WTC11 (cell line): ENCODE results near the gene TCF7L1. TPM values are rescaled to one million over a fixed set of nuclear protein-coding genes. Genes with fewer than 3 reads are reported as not detected.

Experiments used
- ATAC-seq: fragments of 200-7000 bp; cut with Tn5 transposase; 2 replicates; pipeline ENCODE4 v1.10.0; 2021; ENCODE audit warnings: mild to moderate bottlenecking, moderate library complexity
- CTCF ChIA-PET: fragments of 300-600 bp; sonication (Branson Sonifier 250); formaldehyde crosslinking; loops from one replicate; lab custom pipeline; 2021; ENCODE audit warnings: antibody characterized with exemption; lab: Charles Lee
- POLR2A ChIA-PET: fragments of 350-600 bp; sonication (Branson Sonifier 250); formaldehyde crosslinking; loops from one replicate; lab custom pipeline; 2021; ENCODE audit warnings: antibody characterized with exemption; lab: Charles Lee
- DNase-seq: peaks from one replicate; pipeline ENCODE4 v3.0.0; 2021; ENCODE audit warnings: low spot score
- H3K27ac Mint-ChIP-seq: 2 replicates; pipeline ENCODE4 v1.8.0; 2021; ENCODE audit warnings: mixed read lengths
- H3K27me3 Mint-ChIP-seq: 2 replicates; pipeline ENCODE4 v1.8.0; 2021; ENCODE audit warnings: low read depth, mild to moderate bottlenecking, moderate library complexity, mixed read lengths
- H3K36me3 Mint-ChIP-seq: 2 replicates; pipeline ENCODE4 v1.8.0; 2021; ENCODE audit warnings: mixed read lengths
- H3K4me1 Mint-ChIP-seq: 2 replicates; pipeline ENCODE4 v1.8.0; 2022; ENCODE audit warnings: mixed read lengths
- H3K4me3 Mint-ChIP-seq: 2 replicates; pipeline ENCODE4 v1.8.0; 2021; ENCODE audit warnings: mild to moderate bottlenecking, moderate library complexity, mixed read lengths
- H3K9me3 Mint-ChIP-seq: 2 replicates; pipeline ENCODE4 v1.8.0; 2021; ENCODE audit warnings: mixed read lengths
- ATF3 ChIP-seq: sonication (generic); formaldehyde crosslinking; conservative IDR thresholded peaks from 2 replicates; pipeline ENCODE4 v1.8.1; 2022; ENCODE audit warnings: mild to moderate bottlenecking, missing genetic modification reagents
- ATF6 ChIP-seq: sonication (generic); formaldehyde crosslinking; IDR thresholded peaks from 2 replicates; pipeline ENCODE4 v1.8.1; 2023; ENCODE audit warnings: mild to moderate bottlenecking, missing genetic modification reagents
- CBFB ChIP-seq: sonication (generic); formaldehyde crosslinking; IDR thresholded peaks from 2 replicates; pipeline ENCODE4 v1.8.1; 2022; ENCODE audit warnings: mild to moderate bottlenecking, low read depth, missing genetic modification reagents
- CREB1 ChIP-seq: sonication (generic); formaldehyde crosslinking; IDR thresholded peaks from 2 replicates; pipeline ENCODE4 v1.8.0; 2023; ENCODE audit warnings: mild to moderate bottlenecking, missing genetic modification reagents
- JAZF1 ChIP-seq: fragments of 250-450 bp; sonication (Bioruptor Pico); IDR thresholded peaks from 2 replicates; pipeline ENCODE4 v1.9.0; 2021; ENCODE audit warnings: moderate library complexity, mild to moderate bottlenecking, inconsistent platforms
- JUN ChIP-seq: sonication (generic); formaldehyde crosslinking; IDR thresholded peaks from 2 replicates; pipeline ENCODE4 v1.8.0; 2023; ENCODE audit warnings: mild to moderate bottlenecking, missing genetic modification reagents
- NFE2L1 ChIP-seq: sonication (generic); formaldehyde crosslinking; IDR thresholded peaks from 2 replicates; pipeline ENCODE4 v1.8.1; 2023; ENCODE audit warnings: missing genetic modification reagents
- OVOL2 ChIP-seq: fragments of 250-450 bp; sonication (Bioruptor Pico); IDR thresholded peaks from 2 replicates; pipeline ENCODE4 v1.9.0; 2021; ENCODE audit warnings: mild to moderate bottlenecking, borderline replicate concordance
- RELA ChIP-seq: sonication (generic); formaldehyde crosslinking; IDR thresholded peaks from 2 replicates; pipeline ENCODE4 v1.8.1; 2022; ENCODE audit warnings: missing genetic modification reagents, mild to moderate bottlenecking, borderline replicate concordance
- SMAD3 ChIP-seq: sonication (generic); formaldehyde crosslinking; IDR thresholded peaks from 2 replicates; pipeline ENCODE4 v1.8.0; 2022; ENCODE audit warnings: missing genetic modification reagents, mild to moderate bottlenecking, borderline replicate concordance
- ZBTB21 ChIP-seq: sonication (generic); formaldehyde crosslinking; IDR thresholded peaks from 2 replicates; pipeline ENCODE4 v1.8.1; 2023; ENCODE audit warnings: mild to moderate bottlenecking, missing genetic modification reagents, borderline replicate concordance
- ZNF317 ChIP-seq: sonication (generic); formaldehyde crosslinking; IDR thresholded peaks from 2 replicates; pipeline ENCODE4 v1.8.1; 2023; ENCODE audit warnings: low read depth, mild to moderate bottlenecking, moderate library complexity, missing genetic modification reagents, borderline replicate concordance
- ZNF532 ChIP-seq: fragments of 250-450 bp; sonication (Bioruptor Pico); IDR thresholded peaks from 2 replicates; pipeline ENCODE4 v1.9.0; 2021; ENCODE audit warnings: mild to moderate bottlenecking, borderline replicate concordance
- total RNA-seq: library from RNA; stranded (reverse); gene quantifications from 3 replicates; pipeline ENCODE4 v1.2.3, GENCODE V29; 2021
- TF ChIP-seq, protein P1 (sequence below): fragments of 200-600 bp; IDR thresholded peaks from 2 replicates; pipeline ENCODE4 v1.8.0; 2022; ENCODE audit warnings: antibody characterized with exemption
- TF ChIP-seq, protein P2 (sequence below): sonication (generic); formaldehyde crosslinking; IDR thresholded peaks from 2 replicates; pipeline ENCODE4 v1.8.0; 2022; ENCODE audit warnings: mild to moderate bottlenecking, missing genetic modification reagents
- TF ChIP-seq, protein P3 (sequence below): sonication (generic); formaldehyde crosslinking; IDR thresholded peaks from 2 replicates; pipeline ENCODE4 v1.8.1; 2023; ENCODE audit warnings: mild to moderate bottlenecking, moderate library complexity, missing genetic modification reagents

TCF7L1 gene
- total RNA-seq, 1 experiment from 2014 or later: 104 TPM

GRCh38 chr2:85307527-85307897 is 174.3 kb downstream of the TCF7L1 start (continued):
- no peak for TF ChIP-seq OVOL2 (CRISPR knock-in tag)
- TF ChIP-seq, protein P1, sequence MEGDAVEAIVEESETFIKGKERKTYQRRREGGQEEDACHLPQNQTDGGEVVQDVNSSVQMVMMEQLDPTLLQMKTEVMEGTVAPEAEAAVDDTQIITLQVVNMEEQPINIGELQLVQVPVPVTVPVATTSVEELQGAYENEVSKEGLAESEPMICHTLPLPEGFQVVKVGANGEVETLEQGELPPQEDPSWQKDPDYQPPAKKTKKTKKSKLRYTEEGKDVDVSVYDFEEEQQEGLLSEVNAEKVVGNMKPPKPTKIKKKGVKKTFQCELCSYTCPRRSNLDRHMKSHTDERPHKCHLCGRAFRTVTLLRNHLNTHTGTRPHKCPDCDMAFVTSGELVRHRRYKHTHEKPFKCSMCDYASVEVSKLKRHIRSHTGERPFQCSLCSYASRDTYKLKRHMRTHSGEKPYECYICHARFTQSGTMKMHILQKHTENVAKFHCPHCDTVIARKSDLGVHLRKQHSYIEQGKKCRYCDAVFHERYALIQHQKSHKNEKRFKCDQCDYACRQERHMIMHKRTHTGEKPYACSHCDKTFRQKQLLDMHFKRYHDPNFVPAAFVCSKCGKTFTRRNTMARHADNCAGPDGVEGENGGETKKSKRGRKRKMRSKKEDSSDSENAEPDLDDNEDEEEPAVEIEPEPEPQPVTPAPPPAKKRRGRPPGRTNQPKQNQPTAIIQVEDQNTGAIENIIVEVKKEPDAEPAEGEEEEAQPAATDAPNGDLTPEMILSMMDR: no peak

DNA sequence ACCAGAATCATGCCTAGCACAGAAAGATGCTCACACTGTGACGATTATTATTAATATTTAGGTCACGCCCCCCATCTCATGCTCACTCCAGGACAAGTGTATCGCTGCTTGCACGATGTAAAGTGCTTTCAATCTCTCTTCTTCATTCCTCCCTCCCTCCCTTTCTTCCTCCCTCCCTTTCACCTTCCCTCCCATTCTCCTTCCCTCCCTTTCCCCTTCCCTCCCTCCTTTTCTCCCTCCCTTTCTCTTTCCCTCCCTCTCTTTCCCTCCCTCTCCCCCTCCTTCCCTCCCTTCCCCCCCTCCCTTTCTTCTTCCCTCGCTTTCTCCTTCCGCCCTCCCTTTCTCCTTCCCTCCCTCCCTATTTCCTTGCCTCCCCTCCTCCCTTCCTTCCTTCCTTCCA is 175.0 kb downstream of the TCF7L1 start:
- POLR2A ChIA-PET: no interaction called here

More for the DNA sequence above, 175.0 kb downstream of the TCF7L1 start:
- Mint-ChIP-seq H3K36me3 (peaks cover 53% of the 10 kb centered on the region), H3K27me3 (no peaks in the 10 kb centered on the region), H3K4me1 (peaks cover 19% of the 10 kb centered on the region), H3K27ac (peak overlapping the region; percentile 31; the same call in 1 of the 2 replicates), H3K4me3 (no peak overlapping the region), H3K9me3 (no peaks in the 10 kb centered on the region)
- DNase-seq (no peak), ATAC-seq (no peak)
- CTCF ChIA-PET: interaction anchor here (1.5 to 3.2 kb wide), 3 partner anchors 8 to 242 kb away, joined by 3 to 15 read pairs (median 12); no protein-coding TSS in a partner anchor
- no peak for TF ChIP-seq ATF3 (CRISPR knock-in tag)
- TF ChIP-seq, protein P2, sequence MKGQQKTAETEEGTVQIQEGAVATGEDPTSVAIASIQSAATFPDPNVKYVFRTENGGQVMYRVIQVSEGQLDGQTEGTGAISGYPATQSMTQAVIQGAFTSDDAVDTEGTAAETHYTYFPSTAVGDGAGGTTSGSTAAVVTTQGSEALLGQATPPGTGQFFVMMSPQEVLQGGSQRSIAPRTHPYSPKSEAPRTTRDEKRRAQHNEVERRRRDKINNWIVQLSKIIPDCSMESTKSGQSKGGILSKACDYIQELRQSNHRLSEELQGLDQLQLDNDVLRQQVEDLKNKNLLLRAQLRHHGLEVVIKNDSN: no peak
- TF ChIP-seq, protein P3, sequence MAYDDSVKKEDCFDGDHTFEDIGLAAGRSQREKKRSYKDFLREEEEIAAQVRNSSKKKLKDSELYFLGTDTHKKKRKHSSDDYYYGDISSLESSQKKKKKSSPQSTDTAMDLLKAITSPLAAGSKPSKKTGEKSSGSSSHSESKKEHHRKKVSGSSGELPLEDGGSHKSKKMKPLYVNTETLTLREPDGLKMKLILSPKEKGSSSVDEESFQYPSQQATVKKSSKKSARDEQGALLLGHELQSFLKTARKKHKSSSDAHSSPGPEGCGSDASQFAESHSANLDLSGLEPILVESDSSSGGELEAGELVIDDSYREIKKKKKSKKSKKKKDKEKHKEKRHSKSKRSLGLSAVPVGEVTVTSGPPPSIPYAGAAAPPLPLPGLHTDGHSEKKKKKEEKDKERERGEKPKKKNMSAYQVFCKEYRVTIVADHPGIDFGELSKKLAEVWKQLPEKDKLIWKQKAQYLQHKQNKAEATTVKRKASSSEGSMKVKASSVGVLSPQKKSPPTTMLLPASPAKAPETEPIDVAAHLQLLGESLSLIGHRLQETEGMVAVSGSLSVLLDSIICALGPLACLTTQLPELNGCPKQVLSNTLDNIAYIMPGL (CRISPR knock-in tag): no peak
- TF ChIP-seq ZNF317 (CRISPR knock-in tag): no peak
- TF ChIP-seq ATF6 (CRISPR knock-in tag): no peak
- TF ChIP-seq RELA (CRISPR knock-in tag): no peak
- no peak for TF ChIP-seq JUN (CRISPR knock-in tag)
- no peak for TF ChIP-seq CBFB (CRISPR knock-in tag)
- no peak for TF ChIP-seq CREB1 (CRISPR knock-in tag)
- no peak for TF ChIP-seq JAZF1 (CRISPR knock-in tag)
- TF ChIP-seq NFE2L1 (CRISPR knock-in tag): no peak
- TF ChIP-seq SMAD3 (CRISPR knock-in tag): no peak
- TF ChIP-seq ZBTB21 (CRISPR knock-in tag): no peak
- no peak for TF ChIP-seq ZNF532
